ENCODE measurements around the gene RALGPS1. TPM values are rescaled to one million over a fixed set of nuclear protein-coding genes. Genes with fewer than 3 reads are reported as not detected.

The RALGPS1 gene
- total RNA-seq, 6 donors from 2014 or later: 12.3 to 52.4 (median 17.1) TPM

DNA sequence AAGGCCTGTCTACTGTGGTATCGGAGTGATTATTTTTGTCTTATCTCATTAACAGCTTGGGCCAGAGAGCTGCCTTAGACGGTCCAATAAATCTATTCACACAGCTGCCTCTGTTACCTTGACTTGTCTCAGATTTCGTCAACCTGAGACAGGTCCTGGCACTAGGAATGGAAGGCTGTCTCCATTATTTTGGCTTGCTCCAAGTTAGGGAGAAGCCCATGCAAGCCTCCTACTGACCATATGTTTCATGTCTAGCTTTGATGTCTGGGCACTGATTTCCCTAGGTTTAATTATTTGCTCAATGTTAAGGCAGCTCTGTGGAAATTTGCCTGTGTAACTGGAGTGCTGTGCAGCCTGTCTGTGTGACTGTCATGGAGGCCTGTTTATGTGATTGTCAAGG lies 12.4 kb upstream of the RALGPS1 start:
- no peaks in the 10 kb centered on the region for H3K27me3 ChIP-seq
- TF ChIP-seq CTCF (IDR thresholded peaks at IDR 0.05): no peak
- no peak for TF ChIP-seq POLR2AphosphoS5 (IDR thresholded peaks at IDR 0.05)
- TF ChIP-seq POLR2A (IDR thresholded peaks at IDR 0.05): no peak
- TF ChIP-seq EP300 (IDR thresholded peaks at IDR 0.05): no peak
- peaks cover 0 to 10% (median 0%) of the 10 kb centered on the region in 4 donors for H3K9me3 ChIP-seq
- no peak overlapping the region for H3K4me3 ChIP-seq
- 81 to 83% methylated on average over 3 of the region's 3 CpGs for WGBS, 2 donors
- ATAC-seq (ENCODE audit: low FRiP score in 2 of 2) (no peak), DNase-seq (no peak)
- H3K36me3 ChIP-seq: no peaks in the 10 kb centered on the region
- no peak overlapping the region for H3K27ac ChIP-seq
- H3K4me1 ChIP-seq: no peaks in the 10 kb centered on the region

GRCh38 chr9:126904586-126904985 lies 10.0 kb upstream of the RALGPS1 start:
- DNase-seq (no peak), ATAC-seq (ENCODE audit: low FRiP score in 2 of 2) (no peak)
- no peak overlapping the region for H3K27ac ChIP-seq
- no peak for TF ChIP-seq EP300 (IDR thresholded peaks at IDR 0.05)
- no peak for TF ChIP-seq POLR2A (IDR thresholded peaks at IDR 0.05)
- no peak for TF ChIP-seq POLR2AphosphoS5 (IDR thresholded peaks at IDR 0.05)
- no peak for TF ChIP-seq CTCF (IDR thresholded peaks at IDR 0.05)
- WGBS, 2 donors: 86 to 96% methylated on average over 3 of the region's 3 CpGs
- H3K9me3 ChIP-seq: peaks cover 0 to 10% (median 0%) of the 10 kb centered on the region in 4 donors
- no peaks in the 10 kb centered on the region for H3K36me3 ChIP-seq
- no peaks in the 10 kb centered on the region for H3K27me3 ChIP-seq
- H3K4me3 ChIP-seq: no peak overlapping the region
- no peaks in the 10 kb centered on the region for H3K4me1 ChIP-seq

DNA sequence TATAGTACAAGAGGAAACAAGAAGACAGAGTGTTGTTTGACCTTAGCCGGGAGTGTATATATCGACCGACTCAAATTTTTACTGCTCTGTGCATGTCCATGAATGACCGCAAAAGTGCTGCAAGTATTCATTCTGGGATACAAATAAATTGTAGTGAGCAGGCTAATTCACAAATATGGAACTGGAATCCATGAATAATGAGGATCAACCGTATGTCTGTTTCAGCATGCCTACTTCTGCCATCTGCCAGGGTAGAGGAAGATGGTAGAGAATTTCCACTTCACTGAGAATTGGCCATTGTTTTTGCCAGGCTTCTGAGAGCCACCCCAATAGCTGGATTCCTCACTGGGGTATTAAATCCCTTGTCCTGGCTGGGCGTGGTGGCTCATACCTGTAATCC lies 8.5 kb upstream of the RALGPS1 start:
- Histone ChIP-seq H3K27me3 (no peaks in the 10 kb centered on the region), H3K9me3 (peaks cover 0 to 8% (median 0%) of the 10 kb centered on the region in 4 donors), H3K4me1 (no peaks in the 10 kb centered on the region), H3K36me3 (no peaks in the 10 kb centered on the region), H3K4me3 (no peak overlapping the region), H3K27ac (no peak overlapping the region)
- 61 to 78% methylated on average over 6 of the region's 6 CpGs for WGBS, 2 donors
- DNase-seq: no peak
- TF ChIP-seq EP300 (IDR thresholded peaks at IDR 0.05) (no peak), POLR2A (IDR thresholded peaks at IDR 0.05) (no peak), CTCF (IDR thresholded peaks at IDR 0.05) (no peak), POLR2AphosphoS5 (IDR thresholded peaks at IDR 0.05) (no peak)
- no peak for ATAC-seq (ENCODE audit: low FRiP score in 2 of 2)

DNA sequence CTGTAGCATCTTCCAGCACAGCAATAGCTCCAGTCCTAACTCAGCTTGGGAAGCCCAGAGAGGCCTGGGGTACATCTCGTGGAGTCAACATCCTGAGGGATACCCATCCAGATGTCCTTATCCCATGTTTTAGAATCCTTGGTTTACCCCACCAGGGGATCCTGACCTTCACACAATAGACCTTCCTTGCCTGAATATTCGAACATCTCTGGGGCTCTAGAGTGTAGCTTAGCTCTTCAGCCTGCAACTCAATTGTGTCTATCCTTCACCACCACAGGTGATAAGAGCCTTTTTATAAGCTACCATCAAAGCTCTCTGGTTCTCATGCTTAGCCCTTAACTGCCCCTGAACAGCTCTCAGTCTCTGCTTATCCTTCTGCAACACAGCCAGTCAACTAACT lies 7.5 kb upstream of the RALGPS1 start:
- ATAC-seq (ENCODE audit: low FRiP score in 2 of 2): no peak
- 44 to 80% methylated on average over 2 of the region's 2 CpGs for WGBS, 2 donors

DNA sequence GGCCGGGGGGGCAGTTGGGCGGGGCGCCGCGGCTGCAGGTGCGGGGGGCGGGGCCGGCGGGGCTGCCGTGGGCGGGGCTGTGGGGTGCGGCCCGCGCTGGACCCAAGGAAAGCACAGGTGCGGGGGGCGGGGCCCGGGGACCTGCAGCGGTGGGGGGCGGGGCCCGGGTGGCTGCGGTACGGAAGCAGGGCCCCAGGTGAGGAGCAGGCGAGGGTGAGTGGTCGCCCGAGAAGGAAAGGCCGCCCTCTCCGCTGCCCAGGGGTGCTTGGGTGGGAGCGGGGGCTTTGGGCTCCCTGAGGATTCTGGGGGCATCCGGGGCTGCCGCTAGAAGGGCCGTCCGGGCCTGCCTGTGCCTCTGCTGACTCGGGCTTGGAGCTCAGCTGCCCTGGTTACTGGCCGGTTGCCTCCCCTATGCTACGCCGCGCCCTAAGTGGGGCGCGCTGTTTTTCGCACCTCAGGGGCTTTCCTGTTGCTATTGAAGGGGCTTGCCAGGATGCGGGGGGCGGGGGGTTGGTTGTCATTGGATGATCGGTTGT lies 767 bp downstream of the RALGPS1 start:
- H3K4me1 ChIP-seq: peaks cover 8 to 15% (median 11%) of the 10 kb centered on the region in 4 donors
- H3K27ac ChIP-seq: peak overlapping the region; percentile 63 to 90 (median 73)
- no peaks in the 10 kb centered on the region for H3K27me3 ChIP-seq
- ATAC-seq (ENCODE audit: low FRiP score in 2 of 2): peak; percentile 26 to 86
- no peaks in the 10 kb centered on the region for H3K9me3 ChIP-seq
- peak overlapping the region; percentile 7 to 86 (median 74) for H3K4me3 ChIP-seq
- peak; percentile 88 to 95 for DNase-seq
- WGBS, 2 donors: 16 to 23% methylated on average over 2 to 14 of the region's 43 CpGs
- TF ChIP-seq EP300 (IDR thresholded peaks at IDR 0.05): no peak
- no peak for TF ChIP-seq POLR2A (IDR thresholded peaks at IDR 0.05)
- TF ChIP-seq POLR2AphosphoS5 (IDR thresholded peaks at IDR 0.05): no peak
- TF ChIP-seq CTCF (IDR thresholded peaks at IDR 0.05): no peak
- no peaks in the 10 kb centered on the region for H3K36me3 ChIP-seq

More for the DNA sequence above, 7.5 kb upstream of the RALGPS1 start:
- Histone ChIP-seq H3K36me3 (no peaks in the 10 kb centered on the region), H3K9me3 (no peaks in the 10 kb centered on the region), H3K27me3 (no peaks in the 10 kb centered on the region), H3K27ac (no peak overlapping the region), H3K4me1 (no peaks in the 10 kb centered on the region), H3K4me3 (no peak overlapping the region)
- TF ChIP-seq POLR2A (IDR thresholded peaks at IDR 0.05) (no peak), POLR2AphosphoS5 (IDR thresholded peaks at IDR 0.05) (no peak)
- DNase-seq: no peak
